ENCODE data around the gene MRPL19. TPM values are rescaled to one million over a fixed set of nuclear protein-coding genes. Genes with fewer than 3 reads are reported as not detected.
A peak's percentile ranks its signal among the peaks of the same experiment; 100 is the strongest.
"Not testable (repeated sequence)": the region's sequence is repeated elsewhere in the genome, so short reads cannot be mapped to it uniquely, and the experiment has no call there.

MRPL19 gene
- total RNA-seq, 1 experiment from 2014 or later = 75.4 TPM

DNA sequence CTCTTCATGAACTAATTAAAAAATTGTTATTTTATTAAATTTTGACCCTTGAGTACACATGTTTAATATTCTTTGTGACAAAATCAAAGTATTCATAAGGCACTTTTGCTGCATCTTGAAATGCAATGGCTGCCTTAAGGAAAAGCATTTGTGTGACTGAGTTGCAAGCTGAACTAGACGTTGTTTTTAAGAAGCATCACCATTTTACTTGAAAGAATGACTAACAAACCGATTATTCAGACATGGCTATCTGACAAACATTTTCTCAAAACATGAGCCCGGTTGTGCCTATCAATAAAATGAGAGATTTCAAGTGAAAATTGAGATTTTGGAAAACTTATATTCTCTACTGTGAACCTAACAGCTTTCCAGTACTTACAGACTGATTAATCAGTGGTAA lies 61.3 kb downstream of the MRPL19 start:
- Histone ChIP-seq H3K4me1 (replicated peaks) (peaks cover 11% of the 10 kb centered on the region), H3K4me3 (no peak overlapping the region), H3K27me3 (replicated peaks) (no peaks in the 10 kb centered on the region), H3K9me3 (replicated peaks) (no peaks in the 10 kb centered on the region), H3K36me3 (peaks cover 18% of the 10 kb centered on the region), H3K27ac (no peak overlapping the region)
- no peak for DNase-seq (ENCODE audit: low read depth in 1 of 2, low spot score in 2 of 2)

- H3K9me3 ChIP-seq (replicated peaks) = no peaks in the 10 kb centered on the region
- DNase-seq (ENCODE audit: low read depth in 1 of 2, low spot score in 2 of 2) = no peak
Measured at GRCh38 chr2:75709297-75709696, 62.7 kb downstream of the MRPL19 start.

DNA sequence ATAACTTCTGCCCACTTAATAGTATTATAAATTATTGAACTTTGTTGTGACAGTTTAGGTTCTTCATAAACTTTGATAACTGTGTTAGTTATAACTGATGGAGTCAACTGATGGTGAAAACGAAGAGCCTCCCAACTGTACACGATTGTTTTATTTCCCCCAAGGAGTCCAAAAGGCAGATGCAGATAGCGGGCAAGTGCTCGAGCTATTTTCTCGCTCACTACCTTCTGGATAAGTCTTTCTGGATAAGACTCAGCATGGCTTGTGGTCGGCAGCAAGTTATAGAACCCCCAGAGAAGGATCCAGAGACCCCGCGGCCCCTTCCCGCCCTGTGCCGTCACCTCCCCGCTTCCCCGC lies 63.6 kb downstream of the MRPL19 start:
- H3K9me3 ChIP-seq (replicated peaks) = no peaks in the 10 kb centered on the region
- peak overlapping the region; percentile 53 for H3K4me3 ChIP-seq
- H3K4me1 ChIP-seq (replicated peaks) = peaks cover 14% of the 10 kb centered on the region
- no peak for DNase-seq (ENCODE audit: low read depth in 1 of 2, low spot score in 2 of 2)
- H3K27me3 ChIP-seq (replicated peaks) = no peaks in the 10 kb centered on the region
- H3K36me3 ChIP-seq = peaks cover 6% of the 10 kb centered on the region
- peak overlapping the region; percentile 77 for H3K27ac ChIP-seq

More at GRCh38 chr2:75709297-75709696, 62.7 kb downstream of the MRPL19 start:
- H3K4me1 ChIP-seq (replicated peaks) = peaks cover 11% of the 10 kb centered on the region
- peaks cover 11% of the 10 kb centered on the region for H3K36me3 ChIP-seq
- H3K4me3 ChIP-seq = no peak overlapping the region
- H3K27ac ChIP-seq = no peak overlapping the region
- no peaks in the 10 kb centered on the region for H3K27me3 ChIP-seq (replicated peaks)

DNA sequence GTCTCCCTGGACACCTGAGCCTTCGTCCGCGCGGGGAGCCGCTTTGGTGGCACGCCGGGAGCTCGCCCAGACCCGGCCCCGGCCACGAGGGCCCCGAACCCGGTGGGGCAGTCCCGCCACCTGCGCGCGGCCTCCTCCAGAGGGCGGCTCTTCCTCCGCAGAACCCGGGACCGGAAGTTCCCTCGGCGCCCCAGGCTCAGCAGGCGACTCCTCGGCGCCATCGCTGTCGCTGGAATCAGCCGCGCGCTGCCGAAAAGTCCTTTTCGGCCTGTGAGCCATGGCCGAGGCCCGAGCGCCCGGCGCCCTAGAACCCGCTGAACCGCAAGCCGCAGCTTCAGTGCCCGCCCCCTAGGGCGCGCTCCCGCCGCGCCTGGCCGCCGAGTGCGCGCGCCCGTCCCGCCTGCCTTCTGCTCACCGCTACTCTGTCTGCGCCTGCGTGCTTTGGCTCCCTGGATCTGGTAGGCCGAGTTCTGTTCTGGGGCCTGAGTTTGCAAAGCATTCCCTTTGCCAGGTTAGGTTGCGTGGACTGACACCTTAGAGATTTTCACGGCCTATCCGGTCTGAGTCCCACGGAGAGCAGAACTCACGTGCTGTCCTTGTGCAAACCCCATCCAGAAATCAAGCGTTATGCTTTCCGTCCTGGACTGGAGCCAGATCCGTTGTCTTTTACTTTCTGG lies 64.1 kb downstream of the MRPL19 start, which contains the start of gene GCFC2:
GCFC2 (minus strand) TSS at position 339 of the 677 bp plus-strand sequence; CDS start at position 279, 60 bp downstream.
- Histone ChIP-seq H3K36me3 (peaks cover 6% of the 10 kb centered on the region; the same call in 1 of the 2 replicates), H3K9me3 (replicated peaks) (no peaks in the 10 kb centered on the region), H3K27ac (peak within 1 kb of the TSS; percentile 77), H3K27me3 (replicated peaks) (no peaks in the 10 kb centered on the region), H3K4me1 (replicated peaks) (peaks cover 14% of the 10 kb centered on the region), H3K4me3 (peak within 1 kb of the TSS; percentile 53)
- DNase-seq (ENCODE audit: low read depth in 1 of 2, low spot score in 2 of 2) = peak; percentile 91 to 93

DNA sequence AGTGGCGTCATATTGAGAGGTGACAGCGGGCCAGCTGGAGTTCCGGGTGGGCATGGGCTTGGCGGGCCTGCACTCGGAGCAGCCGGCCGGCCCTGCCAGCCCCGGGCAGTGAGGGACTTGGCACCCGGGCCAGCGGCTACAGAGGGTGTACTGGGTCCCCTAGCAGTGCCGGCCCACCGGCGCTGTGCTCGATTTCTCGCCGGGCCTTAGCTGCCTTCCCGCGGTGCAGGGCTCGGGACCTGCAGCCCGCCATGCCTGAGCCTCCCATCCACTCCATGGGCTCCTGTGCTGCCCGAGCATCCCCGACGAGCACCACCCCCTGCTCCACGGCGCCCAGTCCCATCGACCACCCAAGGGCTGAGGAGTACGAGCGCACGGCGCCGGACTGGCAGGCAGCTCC lies 65.0 kb downstream of the MRPL19 start:
- H3K4me1 ChIP-seq (replicated peaks) = peaks cover 14% of the 10 kb centered on the region
- not testable (repeated sequence) for H3K9me3 ChIP-seq (replicated peaks); H3K36me3 ChIP-seq; H3K27ac ChIP-seq; H3K27me3 ChIP-seq (replicated peaks); DNase-seq (ENCODE audit: low read depth in 1 of 2, low spot score in 2 of 2); H3K4me3 ChIP-seq

GRCh38 chr2:75716406-75716805 lies 69.8 kb downstream of the MRPL19 start:
- H3K36me3 ChIP-seq = no peaks in the 10 kb centered on the region
- no peaks in the 10 kb centered on the region for H3K9me3 ChIP-seq (replicated peaks)
- no peak overlapping the region for H3K4me3 ChIP-seq
- H3K27ac ChIP-seq = no peak overlapping the region
- DNase-seq (ENCODE audit: low read depth in 1 of 2, low spot score in 2 of 2) = no peak
- H3K27me3 ChIP-seq (replicated peaks) = peaks cover under 1% of the 10 kb centered on the region; the same call in 1 of the 2 replicates
- peaks cover 4% of the 10 kb centered on the region; the same call in 1 of the 2 replicates for H3K4me1 ChIP-seq (replicated peaks)

GRCh38 chr2:75719616-75720015 lies 73.0 kb downstream of the MRPL19 start:
- 0 out of 2 replicates have a peak, but pooled peaks cover 1% of the 10 kb centered on the region for H3K4me1 ChIP-seq (replicated peaks)
- DNase-seq (ENCODE audit: low read depth in 1 of 2, low spot score in 2 of 2) = no peak
- H3K4me3 ChIP-seq = no peak overlapping the region
- no peak overlapping the region for H3K27ac ChIP-seq
- no peaks in the 10 kb centered on the region for H3K36me3 ChIP-seq
- H3K27me3 ChIP-seq (replicated peaks) = peaks cover 3% of the 10 kb centered on the region; the same call in 1 of the 2 replicates
- no peaks in the 10 kb centered on the region for H3K9me3 ChIP-seq (replicated peaks)

GRCh38 chr2:75720525-75720924 lies 73.9 kb downstream of the MRPL19 start:
- no peaks in the 10 kb centered on the region for H3K9me3 ChIP-seq (replicated peaks)
- no peaks in the 10 kb centered on the region for H3K36me3 ChIP-seq
- H3K4me1 ChIP-seq (replicated peaks) = no peaks in the 10 kb centered on the region
- DNase-seq (ENCODE audit: low read depth in 1 of 2, low spot score in 2 of 2) = no peak
- peaks cover 3% of the 10 kb centered on the region; the same call in 1 of the 2 replicates for H3K27me3 ChIP-seq (replicated peaks)
- H3K4me3 ChIP-seq = no peak overlapping the region
- no peak overlapping the region for H3K27ac ChIP-seq

- H3K9me3 ChIP-seq (replicated peaks) = no peaks in the 10 kb centered on the region; the same call in 1 of the 2 replicates
- no peak overlapping the region for H3K4me3 ChIP-seq
- no peaks in the 10 kb centered on the region for H3K36me3 ChIP-seq
- H3K27ac ChIP-seq = no peak overlapping the region
- DNase-seq (ENCODE audit: low read depth in 1 of 2, low spot score in 2 of 2) = no peak
- H3K27me3 ChIP-seq (replicated peaks) = peaks cover 10% of the 10 kb centered on the region; the same call in 1 of the 2 replicates
- no peaks in the 10 kb centered on the region for H3K4me1 ChIP-seq (replicated peaks)
Measured at GRCh38 chr2:75722687-75723086, 76.1 kb downstream of the MRPL19 start.

DNA sequence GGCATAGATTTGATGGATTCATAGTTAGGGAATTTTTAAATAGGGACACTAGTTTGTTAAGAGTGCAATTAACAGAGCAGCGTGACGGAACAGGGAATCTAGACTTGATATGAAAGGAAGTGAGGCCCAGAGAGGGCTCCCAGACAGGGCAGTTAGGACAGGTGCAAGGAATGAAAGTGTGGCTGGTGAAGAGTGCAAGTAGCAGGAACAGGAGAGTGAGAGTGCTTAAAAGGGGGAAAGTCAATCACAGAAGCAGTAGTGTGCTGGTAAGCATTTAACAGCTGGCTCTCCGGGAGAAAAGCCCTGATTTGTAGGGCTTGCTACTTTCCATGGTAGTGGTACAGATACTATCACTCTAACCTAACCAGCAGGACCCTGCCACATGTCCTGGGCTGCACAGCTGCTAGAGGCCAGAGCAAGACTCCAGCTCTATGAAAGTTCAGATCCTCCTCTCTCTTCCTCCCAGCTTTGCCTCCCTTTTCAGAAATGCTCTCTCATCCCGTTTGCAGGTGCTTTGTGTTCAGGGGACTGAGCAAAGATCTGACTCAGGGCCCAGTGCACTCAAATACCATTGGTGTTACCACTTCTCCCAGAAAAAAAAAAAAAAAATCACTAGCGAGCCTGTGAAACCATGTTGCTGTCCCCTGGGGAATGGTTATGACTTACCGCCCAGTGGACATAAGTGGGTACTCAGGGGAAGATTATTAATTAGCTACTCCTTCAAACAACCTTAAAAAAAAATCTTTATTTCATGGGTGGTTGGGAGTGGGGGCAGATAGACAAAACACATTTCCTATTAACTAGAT lies 82.2 kb downstream of the MRPL19 start:
- Histone ChIP-seq H3K4me1 (replicated peaks) (no peaks in the 10 kb centered on the region), H3K36me3 (no peaks in the 10 kb centered on the region), H3K4me3 (no peak overlapping the region), H3K27me3 (replicated peaks) (peaks cover 9% of the 10 kb centered on the region; the same call in 1 of the 2 replicates), H3K9me3 (replicated peaks) (no peaks in the 10 kb centered on the region; the same call in 1 of the 2 replicates), H3K27ac (no peak overlapping the region)
- DNase-seq (ENCODE audit: low read depth in 1 of 2, low spot score in 2 of 2) = no peak

GRCh38 chr2:75729861-75730260 lies 83.3 kb downstream of the MRPL19 start:
- no peak overlapping the region for H3K27ac ChIP-seq

GRCh38 chr2:75736276-75736675 lies 89.7 kb downstream of the MRPL19 start:
- Histone ChIP-seq H3K9me3 (replicated peaks) (no peaks in the 10 kb centered on the region), H3K4me1 (replicated peaks) (no peaks in the 10 kb centered on the region), H3K27me3 (replicated peaks) (0 out of 2 replicates have a peak, but pooled peaks cover 6% of the 10 kb centered on the region), H3K4me3 (no peak overlapping the region), H3K36me3 (no peaks in the 10 kb centered on the region), H3K27ac (no peak overlapping the region)
- no peak for DNase-seq (ENCODE audit: low read depth in 1 of 2, low spot score in 2 of 2)

More at GRCh38 chr2:75729861-75730260, 83.3 kb downstream of the MRPL19 start:
- H3K9me3 ChIP-seq (replicated peaks) = no peaks in the 10 kb centered on the region; the same call in 1 of the 2 replicates
- H3K36me3 ChIP-seq = no peaks in the 10 kb centered on the region
- H3K27me3 ChIP-seq (replicated peaks) = peaks cover 9% of the 10 kb centered on the region; the same call in 1 of the 2 replicates
- no peak for DNase-seq (ENCODE audit: low read depth in 1 of 2, low spot score in 2 of 2)
- no peak overlapping the region for H3K4me3 ChIP-seq
- H3K4me1 ChIP-seq (replicated peaks) = no peaks in the 10 kb centered on the region

GRCh38 chr2:75737961-75738360 lies 91.4 kb downstream of the MRPL19 start:
- no peak for DNase-seq (ENCODE audit: low read depth in 1 of 2, low spot score in 2 of 2)
- no peak overlapping the region for H3K27ac ChIP-seq
- H3K9me3 ChIP-seq (replicated peaks) = no peaks in the 10 kb centered on the region
- 0 out of 2 replicates have a peak, but pooled peaks cover 4% of the 10 kb centered on the region for H3K27me3 ChIP-seq (replicated peaks)
- no peaks in the 10 kb centered on the region for H3K4me1 ChIP-seq (replicated peaks)
- H3K36me3 ChIP-seq = no peaks in the 10 kb centered on the region
- H3K4me3 ChIP-seq = no peak overlapping the region

All from SJSA1 (cell line).